Muscle of leg (tissue), 16 donors: ENCODE measurements around the gene TLN1. TPM values are rescaled to one million over a fixed set of nuclear protein-coding genes. Genes with fewer than 3 reads are reported as not detected.

Source experiments
- DNase-seq: peaks from one replicate; pipeline ENCODE4 v3.0.0; 2013
- H3K27ac ChIP-seq: one replicate; pipeline ENCODE4 v1.5.1; 2013; ENCODE audit warnings: mild to moderate bottlenecking, low read length, control low read depth
- H3K27me3 ChIP-seq: one replicate; pipeline ENCODE4 v1.6.1; 2013; ENCODE audit warnings: low read length; ENCODE audit not compliant: control insufficient read depth, insufficient read depth
- H3K36me3 ChIP-seq: one replicate; pipeline ENCODE4 v1.6.1; 2013; ENCODE audit warnings: low read length; ENCODE audit not compliant: control insufficient read depth, insufficient read depth
- H3K4me1 ChIP-seq: one replicate; pipeline ENCODE4 v1.6.1; 2013; ENCODE audit warnings: low read length; ENCODE audit not compliant: control insufficient read depth, insufficient read depth
- H3K4me3 ChIP-seq: one replicate; pipeline ENCODE4 v1.5.1; 2013; ENCODE audit warnings: low read length, control low read depth
- H3K9me3 ChIP-seq: replicated peaks from 2 replicates; pipeline ENCODE4 v1.6.1; 2013; ENCODE audit warnings: low read depth, low read length; ENCODE audit not compliant: control insufficient read depth
- WGBS: methylation state at CpG from one replicate; pipeline ENCODE4 v1.1.5; 2013; ENCODE audit warnings: missing lambda C conversion rate; ENCODE audit not compliant: insufficient coverage; 5-methylcytosine and 5-hydroxymethylcytosine counted together
- long read RNA-seq, 11 donors: transcript quantifications; one replicate each; lab custom pipeline, GENCODE V29; 2026
- polyA plus RNA-seq, 8 donors: library from polyadenylated mRNA; unstranded; fragments of 120-200 nt; gene quantifications; one replicate each; pipeline versions ENCODE4 v1.2.1 to v1.2.3, GENCODE V29; 2013; ENCODE audit warnings: inconsistent platforms in 1 of 8, low replicate concordance in 1 of 8; ENCODE audit not compliant: insufficient read length in 8 of 8, insufficient read depth in 1 of 8
- total RNA-seq: library from RNA; stranded (reverse); fragments of 120-200 nt; gene quantifications from one replicate; pipeline ENCODE4 v1.2.4, GENCODE V29; 2013

Gene TLN1, protein sequence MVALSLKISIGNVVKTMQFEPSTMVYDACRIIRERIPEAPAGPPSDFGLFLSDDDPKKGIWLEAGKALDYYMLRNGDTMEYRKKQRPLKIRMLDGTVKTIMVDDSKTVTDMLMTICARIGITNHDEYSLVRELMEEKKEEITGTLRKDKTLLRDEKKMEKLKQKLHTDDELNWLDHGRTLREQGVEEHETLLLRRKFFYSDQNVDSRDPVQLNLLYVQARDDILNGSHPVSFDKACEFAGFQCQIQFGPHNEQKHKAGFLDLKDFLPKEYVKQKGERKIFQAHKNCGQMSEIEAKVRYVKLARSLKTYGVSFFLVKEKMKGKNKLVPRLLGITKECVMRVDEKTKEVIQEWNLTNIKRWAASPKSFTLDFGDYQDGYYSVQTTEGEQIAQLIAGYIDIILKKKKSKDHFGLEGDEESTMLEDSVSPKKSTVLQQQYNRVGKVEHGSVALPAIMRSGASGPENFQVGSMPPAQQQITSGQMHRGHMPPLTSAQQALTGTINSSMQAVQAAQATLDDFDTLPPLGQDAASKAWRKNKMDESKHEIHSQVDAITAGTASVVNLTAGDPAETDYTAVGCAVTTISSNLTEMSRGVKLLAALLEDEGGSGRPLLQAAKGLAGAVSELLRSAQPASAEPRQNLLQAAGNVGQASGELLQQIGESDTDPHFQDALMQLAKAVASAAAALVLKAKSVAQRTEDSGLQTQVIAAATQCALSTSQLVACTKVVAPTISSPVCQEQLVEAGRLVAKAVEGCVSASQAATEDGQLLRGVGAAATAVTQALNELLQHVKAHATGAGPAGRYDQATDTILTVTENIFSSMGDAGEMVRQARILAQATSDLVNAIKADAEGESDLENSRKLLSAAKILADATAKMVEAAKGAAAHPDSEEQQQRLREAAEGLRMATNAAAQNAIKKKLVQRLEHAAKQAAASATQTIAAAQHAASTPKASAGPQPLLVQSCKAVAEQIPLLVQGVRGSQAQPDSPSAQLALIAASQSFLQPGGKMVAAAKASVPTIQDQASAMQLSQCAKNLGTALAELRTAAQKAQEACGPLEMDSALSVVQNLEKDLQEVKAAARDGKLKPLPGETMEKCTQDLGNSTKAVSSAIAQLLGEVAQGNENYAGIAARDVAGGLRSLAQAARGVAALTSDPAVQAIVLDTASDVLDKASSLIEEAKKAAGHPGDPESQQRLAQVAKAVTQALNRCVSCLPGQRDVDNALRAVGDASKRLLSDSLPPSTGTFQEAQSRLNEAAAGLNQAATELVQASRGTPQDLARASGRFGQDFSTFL (N-terminal part only)
- 78.0 TPM for total RNA-seq
- 100 to 1,000 TPM in 7 of 8 donors, 10 to 100 TPM in 1; 90.7 to 133 (median 118) TPM for polyA plus RNA-seq
- long read RNA-seq, donor 1, full-length matches to known transcripts: 1 of 19 reads
- long read RNA-seq, donor 1, partial matches to known transcripts: 13 of 19 reads
- long read RNA-seq, donor 1, other reads (novel, unspliced or antisense): 5 of 19 reads
- long read RNA-seq, donor 2, partial matches to known transcripts: 0 of 1 reads
- long read RNA-seq, donor 2, other reads (novel, unspliced or antisense): 0 of 1 reads
- long read RNA-seq, donor 3, full-length matches to known transcripts: 4 of 122 reads
- long read RNA-seq, donor 3, partial matches to known transcripts: 106 of 122 reads
- long read RNA-seq, donor 3, other reads (novel, unspliced or antisense): 12 of 122 reads
- long read RNA-seq, donor 4, partial matches to known transcripts: 12 of 20 reads
- long read RNA-seq, donor 4, other reads (novel, unspliced or antisense): 8 of 20 reads
- long read RNA-seq, donor 5, transcript TLN1-205 (3 exons, 446 nt): major isoform, 5 of 214 reads
- long read RNA-seq, donor 5, partial matches to known transcripts: 151 of 214 reads
- long read RNA-seq, donor 5, other reads (novel, unspliced or antisense): 55 of 214 reads
- long read RNA-seq, donor 6, partial matches to known transcripts: 30 of 59 reads
- long read RNA-seq, donor 6, other reads (novel, unspliced or antisense): 28 of 59 reads
- long read RNA-seq, donor 7, partial matches to known transcripts: 28 of 39 reads
- long read RNA-seq, donor 7, other reads (novel, unspliced or antisense): 9 of 39 reads
- long read RNA-seq, donor 8, partial matches to known transcripts: 18 of 32 reads
- long read RNA-seq, donor 8, other reads (novel, unspliced or antisense): 13 of 32 reads
- long read RNA-seq, donor 9, partial matches to known transcripts: 44 of 57 reads
- long read RNA-seq, donor 9, other reads (novel, unspliced or antisense): 7 of 57 reads
- long read RNA-seq, donor 10, partial matches to known transcripts: 34 of 54 reads
- long read RNA-seq, donor 10, other reads (novel, unspliced or antisense): 16 of 54 reads
- long read RNA-seq, donor 11, partial matches to known transcripts: 56 of 77 reads
- long read RNA-seq, donor 11, other reads (novel, unspliced or antisense): 18 of 77 reads

DNA sequence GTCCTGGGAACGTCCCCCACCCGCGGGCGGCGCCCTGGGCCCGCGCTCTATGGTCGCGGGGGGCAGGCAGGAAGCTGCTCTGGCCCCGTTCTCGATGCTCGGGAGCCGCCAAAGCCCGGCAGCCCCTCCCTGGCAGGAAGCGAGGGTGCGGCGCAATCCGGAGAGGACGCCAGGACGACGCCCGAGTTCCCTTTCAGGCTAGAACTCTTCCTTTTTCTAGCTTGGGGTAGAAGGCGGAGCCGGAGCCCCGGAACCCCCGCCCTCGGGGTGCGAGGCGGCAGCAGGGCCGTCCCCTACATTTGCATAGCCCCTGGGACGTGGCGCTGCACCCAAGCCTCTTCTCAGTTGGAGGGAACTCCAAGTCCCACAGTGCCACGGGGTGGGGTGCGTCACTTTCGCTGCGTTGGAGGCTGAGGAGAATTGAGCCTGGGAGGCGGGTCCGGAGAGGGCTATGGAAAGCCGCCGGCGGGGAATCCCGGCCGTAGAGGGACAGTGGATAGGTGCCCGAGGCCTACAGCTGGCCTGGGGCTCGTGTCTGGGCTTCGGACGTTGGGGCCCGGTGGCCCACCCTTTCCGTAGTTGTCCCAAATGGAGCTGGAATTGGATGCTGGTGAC, at the start of gene TLN1, which contains the start of gene CREB3:
TSS of gene TLN1 (minus strand) at position 11 of the 615 bp plus-strand sequence. CDS start 6,501 bp downstream, outside the sequence.
TSS of gene CREB3 (plus strand) at position 482 of the 615 bp plus-strand sequence. CDS start at position 589, 107 bp downstream.
- H3K27me3 ChIP-seq: no peaks in the 10 kb centered on the region
- peak; percentile 99 for DNase-seq
- 0% methylated on average over 47 of the region's 49 CpGs for WGBS
- H3K4me1 ChIP-seq: peaks cover 46% of the 10 kb centered on the region
- peak within 1 kb of the TSS; percentile 98 for H3K27ac ChIP-seq
- H3K4me3 ChIP-seq: peak within 1 kb of the TSS; percentile 84
- H3K36me3 ChIP-seq: peaks cover 44% of the 10 kb centered on the region
- no peaks in the 10 kb centered on the region for H3K9me3 ChIP-seq

DNA sequence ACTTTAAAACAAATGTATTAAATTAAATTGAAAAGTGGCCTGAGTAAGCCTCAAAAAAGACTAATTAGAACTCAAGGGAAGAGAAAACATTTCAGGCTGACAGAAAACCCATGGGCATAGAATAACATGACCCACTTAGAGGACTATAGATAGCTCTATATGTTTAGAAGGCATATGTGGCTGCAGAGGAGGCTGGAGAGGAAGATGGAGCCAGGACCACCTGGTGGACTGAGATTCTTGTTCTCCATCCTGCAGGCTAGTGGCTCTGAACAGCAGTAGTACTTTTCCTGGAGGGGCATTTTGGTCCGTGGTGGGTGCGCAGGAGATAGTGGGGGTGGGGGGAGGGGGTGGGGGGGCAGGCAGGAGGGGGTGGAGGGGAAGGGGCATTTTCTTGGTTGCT, 49.1 kb upstream of the TLN1 start:
- H3K36me3 ChIP-seq: no peaks in the 10 kb centered on the region
- no CpG with 5 or more reads among the region's 2 CpGs for WGBS
- H3K4me1 ChIP-seq: no peaks in the 10 kb centered on the region
- H3K4me3 ChIP-seq: no peak overlapping the region
- no peak for DNase-seq
- no peak overlapping the region for H3K27ac ChIP-seq
- no peaks in the 10 kb centered on the region for H3K27me3 ChIP-seq
- H3K9me3 ChIP-seq: no peaks in the 10 kb centered on the region

DNA sequence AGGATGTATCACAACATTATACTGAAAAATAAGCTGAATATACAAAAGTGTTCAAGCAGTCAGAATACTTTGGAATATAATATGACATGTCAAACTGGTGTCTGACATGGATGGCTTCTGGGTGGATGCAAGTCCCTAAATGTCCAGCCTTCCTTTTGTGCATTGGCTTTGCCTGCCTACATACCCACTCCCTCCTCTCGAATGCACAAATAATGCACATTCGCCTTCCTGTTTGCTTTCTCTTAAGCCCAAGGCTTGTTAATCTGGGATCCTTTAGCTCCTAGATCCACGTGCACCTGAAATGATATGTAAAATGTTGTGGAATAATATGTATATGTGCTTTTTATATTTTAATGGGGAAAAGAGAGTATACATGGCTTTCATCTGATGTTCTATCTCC, 46.5 kb upstream of the TLN1 start:
- H3K9me3 ChIP-seq: no peaks in the 10 kb centered on the region
- WGBS: no CpG with 5 or more reads among the region's 3 CpGs
- no peak overlapping the region for H3K27ac ChIP-seq
- no peaks in the 10 kb centered on the region for H3K36me3 ChIP-seq
- DNase-seq: no peak
- H3K4me1 ChIP-seq: peaks cover 4% of the 10 kb centered on the region
- H3K4me3 ChIP-seq: no peak overlapping the region
- no peaks in the 10 kb centered on the region for H3K27me3 ChIP-seq

DNA sequence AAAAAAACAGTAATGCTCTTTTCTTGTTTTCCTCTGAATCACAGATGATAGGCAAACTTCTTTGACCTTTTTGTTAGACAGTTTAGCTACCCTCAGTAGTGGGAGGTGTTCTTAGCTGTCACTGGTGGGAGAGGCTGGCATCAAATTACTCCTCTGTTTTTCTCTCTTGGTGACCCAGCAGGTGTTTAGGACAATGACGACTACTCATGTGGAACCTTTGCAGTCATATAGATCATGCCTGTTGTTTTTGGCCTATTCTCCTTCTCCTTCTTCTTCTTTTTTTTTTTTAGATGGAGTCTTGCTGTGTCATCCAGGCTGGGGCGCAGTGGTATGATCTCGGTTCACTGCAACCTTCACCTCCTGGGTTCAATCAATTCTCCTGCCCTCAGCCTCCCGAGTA, 44.0 kb upstream of the TLN1 start:
- no peaks in the 10 kb centered on the region for H3K36me3 ChIP-seq
- WGBS: no CpG with 5 or more reads among the region's 4 CpGs
- no peaks in the 10 kb centered on the region for H3K27me3 ChIP-seq
- peaks cover 5% of the 10 kb centered on the region for H3K4me1 ChIP-seq
- no peak overlapping the region for H3K4me3 ChIP-seq
- H3K27ac ChIP-seq: no peak overlapping the region
- H3K9me3 ChIP-seq: no peaks in the 10 kb centered on the region
- DNase-seq: no peak

DNA sequence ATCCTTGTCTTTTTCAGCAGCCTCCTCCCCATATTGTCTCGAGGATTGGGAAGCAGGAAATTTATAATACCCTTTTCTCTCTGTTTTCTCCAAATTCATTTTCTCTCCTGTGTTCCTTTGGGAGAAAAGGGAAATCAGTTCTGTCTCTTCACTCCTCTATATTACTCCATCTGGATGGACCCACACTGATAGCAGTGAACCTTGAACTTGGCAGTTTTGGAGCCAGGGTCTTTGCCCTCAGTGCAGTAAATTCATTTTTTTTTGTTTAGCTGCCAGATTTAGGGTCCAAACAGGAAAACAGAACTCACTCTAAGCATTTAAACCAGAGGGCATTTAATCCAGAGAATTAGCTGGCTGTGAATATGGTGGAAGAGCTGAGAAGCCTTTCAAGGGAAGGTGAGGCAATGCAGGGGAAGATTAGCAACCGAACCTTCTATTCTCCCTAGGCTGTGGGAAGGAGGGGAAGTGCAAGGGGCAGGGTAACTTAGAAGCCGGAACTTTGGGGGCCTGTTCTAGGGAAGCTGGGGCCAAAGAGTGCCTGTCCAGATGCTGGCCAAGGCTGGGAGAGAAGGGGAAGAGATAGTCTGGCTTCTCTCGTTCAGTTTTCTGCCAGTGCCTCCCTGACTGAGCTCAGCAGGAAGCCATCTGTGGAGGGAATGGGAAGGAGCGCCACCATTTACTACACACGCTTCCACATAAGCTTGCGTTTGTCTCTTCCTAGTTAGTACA, 43.1 kb upstream of the TLN1 start:
- no peaks in the 10 kb centered on the region for H3K9me3 ChIP-seq
- H3K36me3 ChIP-seq: no peaks in the 10 kb centered on the region
- DNase-seq: peak; percentile 63
- H3K4me3 ChIP-seq: no peak overlapping the region
- no peak overlapping the region for H3K27ac ChIP-seq
- H3K4me1 ChIP-seq: peaks cover 10% of the 10 kb centered on the region
- WGBS: 0% methylated on average over 2 of the region's 7 CpGs
- no peaks in the 10 kb centered on the region for H3K27me3 ChIP-seq

DNA sequence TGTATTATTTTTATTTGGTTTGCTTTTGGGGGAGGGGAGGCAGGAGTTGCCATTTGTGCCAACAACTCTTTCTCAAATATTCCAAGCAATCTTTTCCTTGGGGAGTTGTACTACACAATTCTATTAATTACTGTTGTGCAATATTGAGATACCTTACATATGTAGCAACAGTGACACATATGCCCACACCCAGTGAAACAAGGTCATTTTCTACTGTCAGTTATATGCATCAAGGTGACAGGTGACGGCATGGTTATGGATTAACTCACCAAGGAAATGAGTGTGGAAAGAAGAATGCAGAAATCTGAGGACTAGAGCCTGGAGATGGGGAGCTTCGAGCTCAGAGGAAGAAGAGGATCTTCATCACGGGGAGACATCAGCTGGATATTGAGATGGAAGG, 39.9 kb upstream of the TLN1 start:
- Histone ChIP-seq H3K36me3 (no peaks in the 10 kb centered on the region), H3K4me3 (no peak overlapping the region), H3K4me1 (peaks cover 10% of the 10 kb centered on the region), H3K9me3 (no peaks in the 10 kb centered on the region), H3K27ac (no peak overlapping the region), H3K27me3 (no peaks in the 10 kb centered on the region)
- WGBS: 81% methylated on average over 3 of the region's 3 CpGs
- no peak for DNase-seq

DNA sequence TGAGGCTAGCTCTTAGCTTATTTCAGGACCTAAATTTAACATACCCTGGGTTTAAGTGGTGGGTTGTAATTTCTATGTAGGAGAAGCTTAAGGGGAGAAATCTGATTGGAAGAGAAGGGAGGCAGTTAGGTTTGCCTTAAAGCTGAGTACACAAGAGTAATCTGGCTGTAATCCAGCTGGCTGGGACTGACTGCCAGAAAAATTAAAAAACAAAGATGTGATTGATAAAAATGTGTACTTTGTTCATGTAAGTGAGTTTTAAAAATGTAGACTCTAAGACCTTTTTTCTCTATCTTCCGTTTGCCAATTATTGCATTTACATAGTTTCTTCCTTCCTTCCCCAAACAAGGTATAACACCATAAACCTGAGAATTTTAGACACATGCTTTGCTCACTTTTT, 39.5 kb upstream of the TLN1 start:
- DNase-seq: peak; percentile 50
- Histone ChIP-seq H3K4me3 (no peak overlapping the region), H3K27ac (no peak overlapping the region), H3K4me1 (peaks cover 10% of the 10 kb centered on the region), H3K9me3 (no peaks in the 10 kb centered on the region), H3K36me3 (no peaks in the 10 kb centered on the region), H3K27me3 (no peaks in the 10 kb centered on the region)
- WGBS: no CpG with 5 or more reads among the region's 1 CpG

DNA sequence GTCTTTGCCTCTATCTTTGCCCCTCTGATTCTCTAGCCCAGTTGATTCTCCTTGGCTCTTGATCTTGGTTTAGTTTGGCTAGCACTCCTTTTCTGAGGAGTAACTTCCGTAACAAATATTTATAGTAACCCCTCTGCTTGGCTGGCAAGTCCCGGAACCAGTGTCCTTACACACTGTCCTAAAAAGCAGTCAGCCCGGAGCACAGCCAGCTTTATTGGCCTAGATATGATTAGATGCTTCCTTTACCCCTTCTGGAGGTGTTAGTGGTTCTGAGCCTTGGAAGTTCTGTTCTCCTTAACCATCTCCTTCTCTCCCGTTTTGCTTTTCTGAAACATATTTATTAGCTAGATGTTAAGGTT, 39.1 kb upstream of the TLN1 start:
- WGBS: no CpG with 5 or more reads among the region's 4 CpGs
- no peak for DNase-seq
- H3K4me1 ChIP-seq: peaks cover 10% of the 10 kb centered on the region
- no peaks in the 10 kb centered on the region for H3K36me3 ChIP-seq
- no peaks in the 10 kb centered on the region for H3K27me3 ChIP-seq
- H3K4me3 ChIP-seq: no peak overlapping the region
- H3K27ac ChIP-seq: no peak overlapping the region
- no peaks in the 10 kb centered on the region for H3K9me3 ChIP-seq
